Gastrocnemius medialis (tissue), 4 donors: ENCODE measurements around the gene ZNF536. TPM values are rescaled to one million over a fixed set of nuclear protein-coding genes. Genes with fewer than 3 reads are reported as not detected.

ENCODE experiments used
- ATAC-seq, 2 donors: fragments of 150-250 bp; one replicate each; pipeline ENCODE4 v1.9.1; 2016
- DNase-seq, 2 donors: peaks; one replicate each; pipeline ENCODE4 v3.0.0-alpha.2; 2019
- H3K27ac ChIP-seq, 4 donors: fragments of 200-600 bp; sonication (generic); 1 replicate in 1 of 4; 2 replicates in 3 of 4; pipeline ENCODE4 v1.5.1; 2016 to 2018; ENCODE audit warnings: mild to moderate bottlenecking in 2 of 4, moderate library complexity in 1 of 4
- H3K27me3 ChIP-seq, 3 donors: fragments of 200-600 bp; sonication (generic) in 2 of 3; 1 replicate in 1 of 3; 2 replicates in 2 of 3; pipeline versions ENCODE4 v1.5.1 to v1.6.0; 2016 to 2019; ENCODE audit warnings: mild to moderate bottlenecking in 1 of 3, moderate library complexity in 1 of 3
- H3K36me3 ChIP-seq, 2 donors: fragments of 200-600 bp; sonication (generic) in 1 of 2; one replicate each; pipeline ENCODE4 v1.5.1; 2017 to 2018
- H3K4me1 ChIP-seq, 2 donors: fragments of 200-600 bp; sonication (generic) in 1 of 2; one replicate each; pipeline ENCODE4 v1.5.1; 2016 to 2017; ENCODE audit warnings: mild to moderate bottlenecking in 2 of 2
- H3K4me3 ChIP-seq, 4 donors: fragments of 200-600 bp; sonication (generic) in 3 of 4; 1 replicate in 1 of 4; 2 replicates in 3 of 4; pipeline ENCODE4 v1.5.1; 2016 to 2019; ENCODE audit warnings: mild to moderate bottlenecking in 2 of 4
- H3K9me3 ChIP-seq, 3 donors: fragments of 200-600 bp; sonication (generic) in 2 of 3; 1 replicate in 1 of 3; 2 replicates in 2 of 3; pipeline ENCODE4 v1.5.1; 2016 to 2019
- POLR2A ChIP-seq, 2 donors: fragments of 450-650 bp; IDR thresholded peaks; one replicate each; pipeline ENCODE4 v1.6.1; 2017; ENCODE audit warnings: antibody characterized with exemption in 2 of 2, mild to moderate bottlenecking in 2 of 2, moderate library complexity in 2 of 2
- in situ Hi-C, 4 donors: fragments of 200-750 bp; cut with MboI; loops; one replicate each; pipeline versions ENCODE4 v1.15.0 to v1.8.0; 2017; ENCODE audit warnings: low sequenced_read_pairs in 4 of 4
- intact Hi-C: fragments of 100-400 bp; cut with DNase I; formaldehyde crosslinking; loops from one replicate; pipeline ENCODE4 v1.15.1; 2023; ENCODE audit warnings: low total_unique reads
- total RNA-seq, 4 donors: library from RNA; depleted of rRNA; stranded (reverse); fragments of >200 nt; gene quantifications; one replicate each; pipeline versions ENCODE4 v1.1.0 to v1.2.3, GENCODE V29; 2016
- TF ChIP-seq, protein P1 (sequence below), 5 experiments: fragments of 450-650 bp in 3 of 5; fragments of 200-600 bp in 2 of 5; sonication (generic) in 2 of 5; IDR thresholded peaks in 4 of 5; conservative IDR thresholded peaks in 1 of 5; 1 replicate in 4 of 5; 2 replicates in 1 of 5; pipeline ENCODE4 v1.5.1; 2016 to 2019; ENCODE audit warnings: antibody characterized with exemption in 5 of 5, mild to moderate bottlenecking in 3 of 5, moderate library complexity in 3 of 5

The ZNF536 gene
- total RNA-seq, 4 donors from 2014 or later: 0.12 to 0.44 (median 0.20) TPM; not detected in 1

DNA sequence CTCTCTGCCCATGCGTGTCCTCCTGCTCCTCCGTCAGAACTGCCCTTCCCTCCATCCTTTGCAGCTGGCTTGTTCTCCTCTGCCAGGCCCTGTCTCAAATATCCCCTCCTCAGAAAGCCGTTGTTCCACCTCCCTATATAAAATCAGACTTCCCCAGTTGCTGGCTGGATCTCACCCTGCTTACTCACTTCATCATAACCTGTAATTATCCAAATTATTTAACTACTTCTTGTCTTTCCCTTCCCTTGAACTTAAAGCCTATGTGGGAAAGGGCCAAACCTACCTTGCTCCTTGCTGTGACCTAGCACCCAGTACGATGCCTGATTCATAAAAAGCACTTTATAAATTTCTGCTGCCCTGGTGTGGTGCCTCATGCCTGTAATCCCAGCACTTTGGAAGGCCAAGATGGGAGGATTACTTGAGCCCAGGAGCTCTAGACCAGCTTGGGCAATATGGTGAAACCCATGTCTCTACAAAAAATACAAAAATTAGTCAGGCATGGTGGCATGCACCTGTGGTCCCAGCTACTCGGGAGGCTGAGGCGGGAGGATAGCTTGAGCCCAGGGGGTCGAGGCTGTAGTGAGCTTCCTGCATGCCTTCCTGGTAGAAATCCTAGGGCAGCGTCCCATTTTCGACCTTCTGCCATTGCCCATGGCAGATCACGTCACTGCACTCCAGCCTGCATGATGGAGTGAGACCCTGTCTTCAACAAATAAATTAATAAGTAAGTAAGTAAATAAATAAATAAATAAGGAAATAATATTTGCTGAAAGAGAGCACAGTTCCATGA is 39.5 kb upstream of the ZNF536 start:
- ATAC-seq (no peak), DNase-seq (no peak)
- Histone ChIP-seq H3K9me3 (no peaks in the 10 kb centered on the region), H3K27ac (no peak overlapping the region), H3K36me3 (no peaks in the 10 kb centered on the region), H3K4me1 (no peaks in the 10 kb centered on the region), H3K27me3 (no peaks in the 10 kb centered on the region), H3K4me3 (no peak overlapping the region)
- TF ChIP-seq, protein P1, sequence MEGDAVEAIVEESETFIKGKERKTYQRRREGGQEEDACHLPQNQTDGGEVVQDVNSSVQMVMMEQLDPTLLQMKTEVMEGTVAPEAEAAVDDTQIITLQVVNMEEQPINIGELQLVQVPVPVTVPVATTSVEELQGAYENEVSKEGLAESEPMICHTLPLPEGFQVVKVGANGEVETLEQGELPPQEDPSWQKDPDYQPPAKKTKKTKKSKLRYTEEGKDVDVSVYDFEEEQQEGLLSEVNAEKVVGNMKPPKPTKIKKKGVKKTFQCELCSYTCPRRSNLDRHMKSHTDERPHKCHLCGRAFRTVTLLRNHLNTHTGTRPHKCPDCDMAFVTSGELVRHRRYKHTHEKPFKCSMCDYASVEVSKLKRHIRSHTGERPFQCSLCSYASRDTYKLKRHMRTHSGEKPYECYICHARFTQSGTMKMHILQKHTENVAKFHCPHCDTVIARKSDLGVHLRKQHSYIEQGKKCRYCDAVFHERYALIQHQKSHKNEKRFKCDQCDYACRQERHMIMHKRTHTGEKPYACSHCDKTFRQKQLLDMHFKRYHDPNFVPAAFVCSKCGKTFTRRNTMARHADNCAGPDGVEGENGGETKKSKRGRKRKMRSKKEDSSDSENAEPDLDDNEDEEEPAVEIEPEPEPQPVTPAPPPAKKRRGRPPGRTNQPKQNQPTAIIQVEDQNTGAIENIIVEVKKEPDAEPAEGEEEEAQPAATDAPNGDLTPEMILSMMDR (IDR thresholded peaks at IDR 0.05 in 4 of 5, conservative IDR thresholded peaks at IDR 0.05 in 1 of 5): no peak
- TF ChIP-seq POLR2A (IDR thresholded peaks at IDR 0.05): no peak
- in situ Hi-C loops (no loop called here), intact Hi-C loops (no loop called here)

- intact Hi-C loops: no loop called here
- DNase-seq (no peak), ATAC-seq (no peak)
- in situ Hi-C loops: no loop called here
- no peak overlapping the region for H3K4me3 ChIP-seq
- H3K27me3 ChIP-seq: no peaks in the 10 kb centered on the region
- no peak for TF ChIP-seq POLR2A (IDR thresholded peaks at IDR 0.05)
- TF ChIP-seq, protein P1 (IDR thresholded peaks at IDR 0.05 in 4 of 5, conservative IDR thresholded peaks at IDR 0.05 in 1 of 5): no peak
- H3K27ac ChIP-seq: no peak overlapping the region
- no peaks in the 10 kb centered on the region for H3K4me1 ChIP-seq
- H3K9me3 ChIP-seq: no peaks in the 10 kb centered on the region
- no peaks in the 10 kb centered on the region for H3K36me3 ChIP-seq
Observed at GRCh38 chr19:30333291-30334065, 38.7 kb upstream of the ZNF536 start.

DNA sequence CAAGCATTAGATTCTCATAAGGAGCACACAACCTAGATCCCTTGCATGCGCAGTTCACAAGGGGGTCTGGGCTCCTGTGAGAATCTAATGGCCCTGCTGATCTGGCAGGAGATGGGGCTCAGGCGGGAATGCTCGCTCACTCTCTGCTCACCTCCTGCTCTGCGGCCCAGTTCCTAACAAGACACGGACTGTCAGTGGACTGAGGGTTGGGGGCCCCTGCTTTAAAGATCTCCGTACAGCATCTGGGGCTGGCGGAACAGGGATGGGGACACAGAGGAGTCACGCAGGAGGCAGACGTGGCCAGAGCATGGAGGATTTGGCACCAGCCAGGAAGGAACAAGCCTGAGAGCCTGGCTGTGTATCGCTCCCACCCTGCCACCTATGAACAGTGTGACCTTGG is 37.3 kb upstream of the ZNF536 start:
- Histone ChIP-seq H3K27me3 (no peaks in the 10 kb centered on the region), H3K4me3 (no peak overlapping the region), H3K36me3 (no peaks in the 10 kb centered on the region), H3K27ac (no peak overlapping the region), H3K4me1 (no peaks in the 10 kb centered on the region), H3K9me3 (no peaks in the 10 kb centered on the region)
- ATAC-seq: no peak
- intact Hi-C loops: no loop called here
- TF ChIP-seq, protein P1 (IDR thresholded peaks at IDR 0.05 in 4 of 5, conservative IDR thresholded peaks at IDR 0.05 in 1 of 5): no peak
- TF ChIP-seq POLR2A (IDR thresholded peaks at IDR 0.05): no peak
- no peak for DNase-seq
- in situ Hi-C loops: no loop called here

DNA sequence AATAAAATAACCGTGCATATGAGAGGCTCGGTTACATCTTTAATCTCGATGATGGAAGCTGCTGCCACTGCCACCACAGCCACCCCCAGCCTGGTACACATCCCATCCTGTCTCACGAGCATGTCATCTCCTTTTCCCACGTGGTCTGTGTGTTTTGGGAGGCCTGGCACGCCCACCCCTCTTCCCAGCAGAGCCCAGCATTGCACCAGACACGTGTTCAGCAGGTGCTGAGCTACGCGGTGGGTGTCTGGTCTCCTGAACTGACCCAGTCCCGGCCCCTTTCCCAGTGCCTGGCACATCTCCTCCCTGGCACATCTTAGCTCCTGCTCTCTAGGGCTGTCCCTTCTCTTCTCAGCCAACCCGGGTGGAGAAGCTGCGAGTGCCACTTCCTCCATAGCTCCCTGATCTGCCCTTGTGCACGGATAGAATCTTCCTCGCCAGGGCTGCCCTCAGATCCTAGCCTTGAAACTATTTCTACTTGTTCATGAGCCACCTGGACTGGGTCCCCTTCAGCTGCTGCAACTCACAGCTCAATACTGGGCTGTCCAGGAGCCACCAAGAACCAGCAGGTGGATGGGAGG is 36.8 kb upstream of the ZNF536 start:
- no peaks in the 10 kb centered on the region for H3K27me3 ChIP-seq
- H3K27ac ChIP-seq: no peak overlapping the region
- ATAC-seq (no peak), DNase-seq (no peak)
- no peak for TF ChIP-seq POLR2A (IDR thresholded peaks at IDR 0.05)
- TF ChIP-seq, protein P1 (IDR thresholded peaks at IDR 0.05 in 4 of 5, conservative IDR thresholded peaks at IDR 0.05 in 1 of 5): no peak
- no peaks in the 10 kb centered on the region for H3K4me1 ChIP-seq
- H3K4me3 ChIP-seq: no peak overlapping the region
- no peaks in the 10 kb centered on the region for H3K9me3 ChIP-seq
- no peaks in the 10 kb centered on the region for H3K36me3 ChIP-seq
- intact Hi-C loops (no loop called here), in situ Hi-C loops (no loop called here)
